ENCODE results near the gene SH2D2A.

The SH2D2A gene

GRCh38 chr1:156802421-156802935 lies 14.2 kb downstream of the SH2D2A start:
- peak; percentile 57 for DNase-seq

GRCh38 chr1:156801409-156802121 lies 15.1 kb downstream of the SH2D2A start:
- peak; percentile 60 for DNase-seq

- peak; percentile 79 for DNase-seq
Measured at GRCh38 chr1:156797212-156797871, 19.3 kb downstream of the SH2D2A start.

GRCh38 chr1:156796340-156797097 lies 20.1 kb downstream of the SH2D2A start:
- DNase-seq, result peak; percentile 28

GRCh38 chr1:156795787-156796186 lies 20.9 kb downstream of the SH2D2A start:
- DNase-seq, result peak; percentile 12

GRCh38 chr1:156795374-156795733 lies 21.3 kb downstream of the SH2D2A start:
- DNase-seq, result peak; percentile 51

GRCh38 chr1:156794506-156795373 lies 21.9 kb downstream of the SH2D2A start:
- DNase-seq, result peak; percentile 28

GRCh38 chr1:156789621-156790318 lies 26.9 kb downstream of the SH2D2A start:
- no peak for DNase-seq

GRCh38 chr1:156788136-156788535 lies 28.5 kb downstream of the SH2D2A start:
- DNase-seq, result no peak

- no peak for DNase-seq
Measured at GRCh38 chr1:156786640-156787039, 30.0 kb downstream of the SH2D2A start.

GRCh38 chr1:156785458-156785857 lies 31.2 kb downstream of the SH2D2A start:
- no peak for DNase-seq

GRCh38 chr1:156781585-156782186 lies 35.0 kb downstream of the SH2D2A start:
- no peak for DNase-seq

- DNase-seq, result no peak
Measured at GRCh38 chr1:156777573-156777972, 39.1 kb downstream of the SH2D2A start.

GRCh38 chr1:156776942-156777341 lies 39.7 kb downstream of the SH2D2A start:
- no peak for DNase-seq

- no peak for DNase-seq
Measured at GRCh38 chr1:156775799-156776198, 40.8 kb downstream of the SH2D2A start.

- no peak for DNase-seq
Measured at GRCh38 chr1:156773607-156774006, 43.0 kb downstream of the SH2D2A start.

GRCh38 chr1:156772728-156773497 lies 43.7 kb downstream of the SH2D2A start:
- no peak for DNase-seq

- DNase-seq, result no peak
Measured at GRCh38 chr1:156772222-156772621, 44.4 kb downstream of the SH2D2A start.

- no peak for DNase-seq
Measured at GRCh38 chr1:156768610-156769295, 47.9 kb downstream of the SH2D2A start.

All from activated effector memory CD4-positive, alpha-beta T cell treated with anti-CD3 and anti-CD28 coated beads, Interleukin-2, amount 50 U/mL, for 16 hours (primary cell).